Sigmoid colon (tissue), 4 donors: Measurements from ENCODE around the gene MINK1.

Experiments used
- CTCF ChIP-seq, 4 experiments: fragments of 450-650 bp in 3 of 4; fragments of 200-600 bp in 1 of 4; IDR thresholded peaks; one replicate each; pipeline ENCODE4 v1.5.1; 2016 to 2019; ENCODE audit warnings: antibody characterized with exemption in 4 of 4, mild to moderate bottlenecking in 3 of 4, moderate library complexity in 2 of 4
- POLR2A ChIP-seq, 2 donors: fragments of 450-650 bp; IDR thresholded peaks; one replicate each; pipeline ENCODE4 v1.6.1; 2016; ENCODE audit warnings: antibody characterized with exemption in 2 of 2, mild to moderate bottlenecking in 2 of 2, moderate library complexity in 2 of 2
- POLR2AphosphoS5 ChIP-seq, 4 donors: sonication (generic); formaldehyde crosslinking; IDR thresholded peaks; one replicate each; pipeline ENCODE4 v1.6.1; 2017; ENCODE audit warnings: antibody characterized with exemption in 4 of 4

GRCh38 chr17:4941319-4941610, 108.1 kb downstream of the MINK1 start:
- TF ChIP-seq CTCF (IDR thresholded peaks at IDR 0.05): no peak
- no peak for TF ChIP-seq POLR2A (IDR thresholded peaks at IDR 0.05)
- TF ChIP-seq POLR2AphosphoS5 (IDR thresholded peaks at IDR 0.05): no peak
